ENCODE data around the gene PAN3.

The PAN3 gene

DNA sequence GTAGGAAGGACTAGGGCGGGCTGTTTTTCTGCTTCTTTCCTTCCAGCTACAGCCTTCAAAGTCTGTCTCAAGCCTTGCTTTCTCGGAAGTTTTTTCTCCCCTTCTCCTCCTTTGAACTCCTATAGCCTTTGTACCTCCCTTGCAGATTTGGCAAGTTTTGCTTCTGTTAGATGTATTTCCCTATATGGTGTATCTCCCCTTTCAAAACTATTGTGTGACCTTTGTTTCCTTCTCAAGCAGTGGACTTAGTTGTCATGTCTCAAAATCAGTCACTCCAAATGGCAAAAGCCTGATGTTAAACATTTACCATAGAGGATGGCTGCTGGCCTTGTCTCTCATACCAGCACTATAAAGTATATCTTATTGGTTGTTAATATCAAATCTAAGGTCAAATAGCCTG lies 203.9 kb downstream of the PAN3 start:
- Histone ChIP-seq H3K9ac (ENCODE audit: low read length) (no peak overlapping the region), H3K79me2 (ENCODE audit: insufficient read depth, low read length) (no peaks in the 10 kb centered on the region), H3K4me2 (ENCODE audit: low read length) (no peak overlapping the region), H3K27me3 (ENCODE audit: insufficient read depth, low read length) (no peaks in the 10 kb centered on the region), H2AFZ (ENCODE audit: low read length) (no peak overlapping the region), H3K9me3 (ENCODE audit: low read length) (no peaks in the 10 kb centered on the region), H3K4me1 (ENCODE audit: insufficient read depth, low read length, severe bottlenecking) (no peaks in the 10 kb centered on the region), H3K27ac (ENCODE audit: low read depth, low read length, poor library complexity, severe bottlenecking) (no peak overlapping the region), H4K20me1 (ENCODE audit: insufficient read depth, low read length) (no peaks in the 10 kb centered on the region), H3F3A (ENCODE audit: insufficient read depth, low read length) (no peaks in the 10 kb centered on the region), H3K9me2 (ENCODE audit: low read depth, low read length) (no peaks in the 10 kb centered on the region), H3K36me3 (ENCODE audit: insufficient read depth, low read length) (no peaks in the 10 kb centered on the region), H3K4me3 (ENCODE audit: low read depth, low read length, poor library complexity, severe bottlenecking) (no peak overlapping the region)
- no peak for TF ChIP-seq EZH2 (IDR thresholded peaks at IDR 0.05; ENCODE audit: borderline replicate concordance, low read length)
- TF ChIP-seq, protein P1, sequence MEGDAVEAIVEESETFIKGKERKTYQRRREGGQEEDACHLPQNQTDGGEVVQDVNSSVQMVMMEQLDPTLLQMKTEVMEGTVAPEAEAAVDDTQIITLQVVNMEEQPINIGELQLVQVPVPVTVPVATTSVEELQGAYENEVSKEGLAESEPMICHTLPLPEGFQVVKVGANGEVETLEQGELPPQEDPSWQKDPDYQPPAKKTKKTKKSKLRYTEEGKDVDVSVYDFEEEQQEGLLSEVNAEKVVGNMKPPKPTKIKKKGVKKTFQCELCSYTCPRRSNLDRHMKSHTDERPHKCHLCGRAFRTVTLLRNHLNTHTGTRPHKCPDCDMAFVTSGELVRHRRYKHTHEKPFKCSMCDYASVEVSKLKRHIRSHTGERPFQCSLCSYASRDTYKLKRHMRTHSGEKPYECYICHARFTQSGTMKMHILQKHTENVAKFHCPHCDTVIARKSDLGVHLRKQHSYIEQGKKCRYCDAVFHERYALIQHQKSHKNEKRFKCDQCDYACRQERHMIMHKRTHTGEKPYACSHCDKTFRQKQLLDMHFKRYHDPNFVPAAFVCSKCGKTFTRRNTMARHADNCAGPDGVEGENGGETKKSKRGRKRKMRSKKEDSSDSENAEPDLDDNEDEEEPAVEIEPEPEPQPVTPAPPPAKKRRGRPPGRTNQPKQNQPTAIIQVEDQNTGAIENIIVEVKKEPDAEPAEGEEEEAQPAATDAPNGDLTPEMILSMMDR (IDR thresholded peaks at IDR 0.05; ENCODE audit: low read length) = no peak

DNA sequence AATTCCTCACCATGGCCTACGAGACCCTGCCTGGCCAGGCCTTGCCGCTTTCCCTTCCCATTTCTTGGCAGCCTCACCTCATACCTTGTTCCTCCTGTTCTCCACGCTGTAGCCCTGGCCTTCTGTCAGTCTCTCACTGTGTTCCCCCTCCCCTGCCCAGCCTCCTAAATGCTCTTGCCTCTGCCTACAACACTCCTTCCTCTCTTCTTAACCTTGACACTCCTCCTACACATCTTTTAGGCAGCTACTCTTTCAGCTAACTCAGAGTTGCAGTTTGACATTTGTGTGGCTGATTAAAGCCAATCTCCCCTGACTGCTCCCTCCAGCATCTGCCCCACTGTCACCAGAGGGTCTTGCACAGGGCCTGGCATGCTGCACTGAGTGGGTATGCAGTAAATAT lies 205.8 kb downstream of the PAN3 start:
- no peaks in the 10 kb centered on the region for H3K4me1 ChIP-seq (ENCODE audit: insufficient read depth, low read length, severe bottlenecking)
- no peaks in the 10 kb centered on the region for H3K27me3 ChIP-seq (ENCODE audit: insufficient read depth, low read length)
- H3K9ac ChIP-seq (ENCODE audit: low read length) = no peak overlapping the region
- no peaks in the 10 kb centered on the region for H4K20me1 ChIP-seq (ENCODE audit: insufficient read depth, low read length)
- H3K79me2 ChIP-seq (ENCODE audit: insufficient read depth, low read length) = no peaks in the 10 kb centered on the region
- no peak overlapping the region for H2AFZ ChIP-seq (ENCODE audit: low read length)
- H3K27ac ChIP-seq (ENCODE audit: low read depth, low read length, poor library complexity, severe bottlenecking) = no peak overlapping the region
- H3F3A ChIP-seq (ENCODE audit: insufficient read depth, low read length) = no peaks in the 10 kb centered on the region
- no peak overlapping the region for H3K4me2 ChIP-seq (ENCODE audit: low read length)
- no peak overlapping the region for H3K4me3 ChIP-seq (ENCODE audit: low read depth, low read length, poor library complexity, severe bottlenecking)
- TF ChIP-seq EZH2 (IDR thresholded peaks at IDR 0.05; ENCODE audit: borderline replicate concordance, low read length) = no peak
- TF ChIP-seq, protein P1 (IDR thresholded peaks at IDR 0.05; ENCODE audit: low read length) = no peak
- no peaks in the 10 kb centered on the region for H3K9me2 ChIP-seq (ENCODE audit: low read depth, low read length)
- no peaks in the 10 kb centered on the region for H3K36me3 ChIP-seq (ENCODE audit: insufficient read depth, low read length)
- no peaks in the 10 kb centered on the region for H3K9me3 ChIP-seq (ENCODE audit: low read length)

All from OCI-LY1 (cell line).